Stimulated activated CD4-positive, alpha-beta T cell treated with anti-CD3 and anti-CD28 coated beads, TNF-alpha, amount 100 ng/mL, for 4 hours (primary cell): Measurements from ENCODE around the gene BCL2L1.

Source experiments
- DNase-seq, 3 experiments: peaks; one replicate each; pipeline ENCODE4 v3.0.0-alpha.2; 2020; ENCODE audit warnings: low read depth in 3 of 3

BCL2L1 gene

GRCh38 chr20:31723319-31724078 is 831 bp upstream of the BCL2L1 start:
- DNase-seq = peak; percentile 97

- peak in 1 of 3 experiments; percentile 38 for DNase-seq
These were observed 326 bp upstream of the BCL2L1 start for GRCh38 chr20:31723069-31723318.

GRCh38 chr20:31721408-31722256 is 1.0 kb downstream of the BCL2L1 start:
- DNase-seq = no peak

GRCh38 chr20:31720486-31721407 is 1.9 kb downstream of the BCL2L1 start:
- no peak for DNase-seq

- no peak for DNase-seq
These were observed 2.8 kb downstream of the BCL2L1 start for GRCh38 chr20:31719644-31720485.

GRCh38 chr20:31718952-31719643 is 3.6 kb downstream of the BCL2L1 start:
- no peak for DNase-seq

GRCh38 chr20:31717478-31718201 is 5.0 kb downstream of the BCL2L1 start:
- no peak for DNase-seq

GRCh38 chr20:31716818-31717477 is 5.7 kb downstream of the BCL2L1 start:
- DNase-seq = no peak

GRCh38 chr20:31716351-31716750 is 6.3 kb downstream of the BCL2L1 start:
- no peak for DNase-seq

- DNase-seq = no peak
These were observed 6.9 kb downstream of the BCL2L1 start for GRCh38 chr20:31715766-31716165.

- DNase-seq = no peak
These were observed 9.1 kb downstream of the BCL2L1 start for GRCh38 chr20:31713312-31714273.

- DNase-seq = no peak
These were observed 9.9 kb downstream of the BCL2L1 start for GRCh38 chr20:31712564-31713311.

- DNase-seq = no peak
These were observed 10.5 kb downstream of the BCL2L1 start for GRCh38 chr20:31712112-31712553.

GRCh38 chr20:31711179-31712111 is 11.2 kb downstream of the BCL2L1 start:
- no peak for DNase-seq

- DNase-seq = no peak
These were observed 12.1 kb downstream of the BCL2L1 start for GRCh38 chr20:31710423-31711108.

GRCh38 chr20:31709939-31710338 is 12.7 kb downstream of the BCL2L1 start:
- DNase-seq = no peak
